Measurements from ENCODE around the gene BOC.

The BOC gene

GRCh38 chr3:113227146-113227545 is 15.8 kb downstream of the BOC start:
- Mint-ChIP-seq H3K27me3 (peaks cover 7% of the 10 kb centered on the region), H3K4me1 (peaks cover 11% of the 10 kb centered on the region), H3K4me3 (no peak overlapping the region), H3K9me3 (no peaks in the 10 kb centered on the region), H3K27ac (no peak overlapping the region), H3K36me3 (no peaks in the 10 kb centered on the region)
- ATAC-seq: no peak

GRCh38 chr3:113228498-113229286 is 17.3 kb downstream of the BOC start:
- no peaks in the 10 kb centered on the region for H3K27me3 Mint-ChIP-seq
- no peaks in the 10 kb centered on the region for H3K9me3 Mint-ChIP-seq
- no peak for ATAC-seq
- peaks cover 7% of the 10 kb centered on the region for H3K4me1 Mint-ChIP-seq
- H3K4me3 Mint-ChIP-seq: no peak overlapping the region
- H3K36me3 Mint-ChIP-seq: no peaks in the 10 kb centered on the region
- no peak overlapping the region for H3K27ac Mint-ChIP-seq

GRCh38 chr3:113231391-113231790 is 20.0 kb downstream of the BOC start:
- H3K27ac Mint-ChIP-seq: no peak overlapping the region
- no peaks in the 10 kb centered on the region for H3K9me3 Mint-ChIP-seq
- no peak for ATAC-seq
- H3K4me1 Mint-ChIP-seq: no peaks in the 10 kb centered on the region
- no peaks in the 10 kb centered on the region for H3K36me3 Mint-ChIP-seq
- H3K4me3 Mint-ChIP-seq: no peak overlapping the region
- H3K27me3 Mint-ChIP-seq: no peaks in the 10 kb centered on the region

GRCh38 chr3:113231827-113232253 is 20.5 kb downstream of the BOC start:
- no peak for ATAC-seq
- H3K27ac Mint-ChIP-seq: no peak overlapping the region
- no peaks in the 10 kb centered on the region for H3K36me3 Mint-ChIP-seq
- no peaks in the 10 kb centered on the region for H3K4me1 Mint-ChIP-seq
- no peaks in the 10 kb centered on the region for H3K27me3 Mint-ChIP-seq
- no peak overlapping the region for H3K4me3 Mint-ChIP-seq
- H3K9me3 Mint-ChIP-seq: no peaks in the 10 kb centered on the region

- Mint-ChIP-seq H3K27me3 (peaks cover 2% of the 10 kb centered on the region), H3K27ac (no peak overlapping the region), H3K9me3 (no peaks in the 10 kb centered on the region), H3K4me1 (no peaks in the 10 kb centered on the region), H3K4me3 (no peak overlapping the region), H3K36me3 (no peaks in the 10 kb centered on the region)
- ATAC-seq: no peak
Observed at GRCh38 chr3:113232342-113232741, 21.0 kb downstream of the BOC start.

- Mint-ChIP-seq H3K27me3 (peaks cover 12% of the 10 kb centered on the region), H3K36me3 (no peaks in the 10 kb centered on the region), H3K27ac (no peak overlapping the region), H3K4me1 (no peaks in the 10 kb centered on the region), H3K4me3 (no peak overlapping the region), H3K9me3 (no peaks in the 10 kb centered on the region)
- ATAC-seq: no peak
Observed at GRCh38 chr3:113233497-113233896, 22.1 kb downstream of the BOC start.

GRCh38 chr3:113234028-113234427 is 22.7 kb downstream of the BOC start:
- H3K4me3 Mint-ChIP-seq: no peak overlapping the region
- H3K9me3 Mint-ChIP-seq: no peaks in the 10 kb centered on the region
- ATAC-seq: no peak
- no peaks in the 10 kb centered on the region for H3K4me1 Mint-ChIP-seq
- no peaks in the 10 kb centered on the region for H3K36me3 Mint-ChIP-seq
- H3K27me3 Mint-ChIP-seq: peaks cover 12% of the 10 kb centered on the region
- no peak overlapping the region for H3K27ac Mint-ChIP-seq

GRCh38 chr3:113234688-113235260 is 23.4 kb downstream of the BOC start:
- Mint-ChIP-seq H3K4me3 (no peak overlapping the region), H3K4me1 (no peaks in the 10 kb centered on the region)

GRCh38 chr3:113238503-113238902 is 27.1 kb downstream of the BOC start:
- Mint-ChIP-seq H3K27me3 (peaks cover 23% of the 10 kb centered on the region), H3K27ac (no peak overlapping the region), H3K4me3 (no peak overlapping the region), H3K4me1 (no peaks in the 10 kb centered on the region), H3K9me3 (no peaks in the 10 kb centered on the region), H3K36me3 (no peaks in the 10 kb centered on the region)
- no peak for ATAC-seq

More at GRCh38 chr3:113234688-113235260, 23.4 kb downstream of the BOC start:
- H3K36me3 Mint-ChIP-seq: no peaks in the 10 kb centered on the region
- no peak overlapping the region for H3K27ac Mint-ChIP-seq
- no peak for ATAC-seq
- H3K27me3 Mint-ChIP-seq: peaks cover 12% of the 10 kb centered on the region
- H3K9me3 Mint-ChIP-seq: no peaks in the 10 kb centered on the region

- H3K9me3 Mint-ChIP-seq: no peaks in the 10 kb centered on the region
- H3K4me1 Mint-ChIP-seq: no peaks in the 10 kb centered on the region
- H3K4me3 Mint-ChIP-seq: no peak overlapping the region
- peaks cover 33% of the 10 kb centered on the region for H3K27me3 Mint-ChIP-seq
- no peaks in the 10 kb centered on the region for H3K36me3 Mint-ChIP-seq
- no peak for ATAC-seq
- no peak overlapping the region for H3K27ac Mint-ChIP-seq
Observed at GRCh38 chr3:113240841-113241240, 29.5 kb downstream of the BOC start.

GRCh38 chr3:113241292-113242095 is 30.1 kb downstream of the BOC start:
- no peak overlapping the region for H3K27ac Mint-ChIP-seq
- no peak for ATAC-seq
- peaks cover 34% of the 10 kb centered on the region for H3K27me3 Mint-ChIP-seq
- no peaks in the 10 kb centered on the region for H3K4me1 Mint-ChIP-seq
- no peak overlapping the region for H3K4me3 Mint-ChIP-seq
- no peaks in the 10 kb centered on the region for H3K9me3 Mint-ChIP-seq
- H3K36me3 Mint-ChIP-seq: no peaks in the 10 kb centered on the region

- Mint-ChIP-seq H3K27ac (no peak overlapping the region), H3K9me3 (no peaks in the 10 kb centered on the region)
- ATAC-seq: no peak
Observed at GRCh38 chr3:113242096-113242581, 30.8 kb downstream of the BOC start.

GRCh38 chr3:113243071-113243470 is 31.7 kb downstream of the BOC start:
- no peaks in the 10 kb centered on the region for H3K9me3 Mint-ChIP-seq
- H3K36me3 Mint-ChIP-seq: no peaks in the 10 kb centered on the region
- no peak for ATAC-seq
- H3K27me3 Mint-ChIP-seq: peaks cover 37% of the 10 kb centered on the region
- H3K4me3 Mint-ChIP-seq: no peak overlapping the region
- no peaks in the 10 kb centered on the region for H3K4me1 Mint-ChIP-seq
- H3K27ac Mint-ChIP-seq: no peak overlapping the region

More at GRCh38 chr3:113242096-113242581, 30.8 kb downstream of the BOC start:
- peaks cover 40% of the 10 kb centered on the region for H3K27me3 Mint-ChIP-seq
- H3K4me1 Mint-ChIP-seq: no peaks in the 10 kb centered on the region
- no peak overlapping the region for H3K4me3 Mint-ChIP-seq
- H3K36me3 Mint-ChIP-seq: no peaks in the 10 kb centered on the region

GRCh38 chr3:113243846-113244245 is 32.5 kb downstream of the BOC start:
- ATAC-seq: no peak
- Mint-ChIP-seq H3K4me3 (no peak overlapping the region), H3K27ac (no peak overlapping the region), H3K9me3 (no peaks in the 10 kb centered on the region), H3K36me3 (no peaks in the 10 kb centered on the region), H3K4me1 (no peaks in the 10 kb centered on the region), H3K27me3 (peaks cover 34% of the 10 kb centered on the region)

- no peak overlapping the region for H3K27ac Mint-ChIP-seq
- ATAC-seq: no peak
- H3K4me3 Mint-ChIP-seq: no peak overlapping the region
- H3K36me3 Mint-ChIP-seq: no peaks in the 10 kb centered on the region
- H3K4me1 Mint-ChIP-seq: no peaks in the 10 kb centered on the region
- H3K27me3 Mint-ChIP-seq: peaks cover 34% of the 10 kb centered on the region
- no peaks in the 10 kb centered on the region for H3K9me3 Mint-ChIP-seq
Observed at GRCh38 chr3:113245761-113246161, 34.4 kb downstream of the BOC start.

Measured in stimulated activated memory B cell treated with anti-CD40 and anti-IgM and Interleukin-4, amounts not matched to agents 10 μg/mL and 1 μg/mL and 100 μg/mL, for 72 hours (primary cell).